GM21529 (cell line): ENCODE data around the gene KCNQ1.
A peak's percentile ranks its signal among the peaks of the same experiment; 100 is the strongest.

ENCODE experiments used
- ATAC-seq: cut with Tn5 transposase; IDR thresholded peaks from one replicate; pipeline ENCODE4 v1.9.1; 2021; ENCODE audit not compliant: unreplicated experiment

KCNQ1 gene

DNA sequence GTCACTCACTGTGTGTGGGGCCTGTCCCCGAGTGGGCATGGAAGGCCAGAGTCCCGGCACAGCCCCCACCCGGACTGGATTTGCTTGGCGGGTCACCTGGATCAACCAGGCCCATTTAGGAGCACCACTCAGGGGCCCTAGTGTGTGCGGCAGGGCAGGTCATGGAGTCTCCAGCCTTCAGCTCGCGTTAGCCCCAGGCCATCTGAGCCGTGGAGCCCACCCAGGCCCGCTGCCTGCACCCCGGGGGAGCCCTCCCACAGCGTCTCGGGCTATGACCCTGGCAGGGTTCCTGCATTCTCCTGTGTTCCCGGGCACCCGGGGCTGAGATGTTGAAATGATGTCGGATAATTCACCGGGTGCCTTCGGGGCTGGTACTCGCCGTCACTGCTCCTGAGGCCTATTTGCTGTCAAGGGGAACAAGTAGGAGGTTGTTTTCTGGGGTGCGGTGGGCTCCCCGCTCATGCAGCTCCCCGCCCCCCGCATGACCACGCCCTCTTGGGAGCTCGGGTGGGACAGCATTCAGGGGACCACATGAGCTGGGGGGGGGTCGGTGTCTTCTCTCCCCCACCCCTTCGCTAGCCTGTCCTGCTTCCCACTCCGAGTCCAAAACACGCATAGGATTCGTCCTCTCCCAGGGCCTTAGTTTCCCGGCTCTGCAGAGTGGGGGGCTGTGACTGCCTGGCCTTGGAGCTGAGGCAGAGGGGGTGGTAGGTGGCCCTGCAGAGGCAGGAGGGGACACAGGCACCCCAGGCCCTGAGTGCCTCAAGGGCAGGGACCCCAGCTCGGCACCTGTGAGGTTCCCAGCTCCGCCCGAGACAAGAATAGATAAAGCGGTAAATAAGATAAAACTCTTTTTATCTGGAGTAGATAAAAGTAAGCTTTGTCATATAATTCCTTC is 77.2 kb downstream of the KCNQ1 start:
- ATAC-seq = no peak

DNA sequence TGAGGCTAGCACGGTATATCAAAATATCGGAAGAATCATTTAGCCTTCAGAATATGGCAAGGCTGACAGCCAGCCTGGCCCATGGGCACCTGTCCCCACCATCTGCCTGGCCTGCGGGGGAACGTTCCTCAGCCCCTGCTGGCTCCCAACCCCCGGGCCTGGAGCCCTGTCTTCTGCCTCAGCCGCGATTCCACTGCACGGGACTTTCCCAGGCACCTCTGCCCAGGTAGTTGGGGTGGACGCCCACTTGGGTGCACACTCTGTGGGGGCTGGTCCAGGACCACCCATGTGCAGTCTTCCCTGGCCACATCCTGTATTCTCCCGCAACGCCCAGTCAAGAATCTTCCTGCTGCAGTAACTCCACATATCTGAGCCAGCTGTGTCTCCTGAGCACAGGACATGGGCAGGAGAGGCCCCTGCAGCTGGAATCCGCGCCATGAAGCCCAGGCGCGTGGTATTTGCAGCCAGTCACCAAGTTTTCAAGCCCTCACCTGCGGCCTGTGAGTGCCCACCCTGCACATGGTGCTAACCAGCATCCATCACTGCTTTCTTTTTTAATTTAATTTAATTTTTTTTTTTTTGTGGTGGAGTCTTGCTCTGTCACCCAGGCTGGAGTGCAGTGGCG is 77.9 kb downstream of the KCNQ1 start:
- no peak for ATAC-seq

DNA sequence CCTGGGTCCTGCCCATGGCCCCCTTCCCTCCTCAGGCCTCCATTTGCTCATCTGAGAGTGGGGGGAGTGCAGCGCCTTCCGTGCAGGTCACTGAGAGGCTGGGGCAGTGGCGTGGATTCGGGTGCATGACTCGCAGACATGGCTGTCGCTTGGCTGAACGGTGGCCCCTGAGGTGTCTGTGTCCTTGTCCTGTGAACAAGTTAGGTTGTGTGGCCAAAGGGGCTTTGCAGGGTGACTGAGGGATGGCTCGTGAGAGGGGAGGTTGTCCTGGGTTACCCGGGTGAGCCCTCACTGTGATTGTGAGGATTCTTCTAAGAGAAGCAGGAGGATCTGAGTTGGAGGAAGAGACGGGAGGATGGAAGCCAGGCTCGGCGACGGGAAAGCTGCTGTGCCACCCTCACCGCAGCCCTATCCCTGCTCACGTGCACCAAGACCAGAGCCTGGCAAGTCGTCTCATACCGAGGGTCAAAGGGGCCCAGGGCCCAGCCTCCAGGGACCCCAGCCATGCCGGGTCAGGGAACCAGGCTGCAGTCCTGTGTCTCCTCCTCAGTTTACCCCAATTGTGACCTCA is 79.1 kb downstream of the KCNQ1 start:
- ATAC-seq = no peak

DNA sequence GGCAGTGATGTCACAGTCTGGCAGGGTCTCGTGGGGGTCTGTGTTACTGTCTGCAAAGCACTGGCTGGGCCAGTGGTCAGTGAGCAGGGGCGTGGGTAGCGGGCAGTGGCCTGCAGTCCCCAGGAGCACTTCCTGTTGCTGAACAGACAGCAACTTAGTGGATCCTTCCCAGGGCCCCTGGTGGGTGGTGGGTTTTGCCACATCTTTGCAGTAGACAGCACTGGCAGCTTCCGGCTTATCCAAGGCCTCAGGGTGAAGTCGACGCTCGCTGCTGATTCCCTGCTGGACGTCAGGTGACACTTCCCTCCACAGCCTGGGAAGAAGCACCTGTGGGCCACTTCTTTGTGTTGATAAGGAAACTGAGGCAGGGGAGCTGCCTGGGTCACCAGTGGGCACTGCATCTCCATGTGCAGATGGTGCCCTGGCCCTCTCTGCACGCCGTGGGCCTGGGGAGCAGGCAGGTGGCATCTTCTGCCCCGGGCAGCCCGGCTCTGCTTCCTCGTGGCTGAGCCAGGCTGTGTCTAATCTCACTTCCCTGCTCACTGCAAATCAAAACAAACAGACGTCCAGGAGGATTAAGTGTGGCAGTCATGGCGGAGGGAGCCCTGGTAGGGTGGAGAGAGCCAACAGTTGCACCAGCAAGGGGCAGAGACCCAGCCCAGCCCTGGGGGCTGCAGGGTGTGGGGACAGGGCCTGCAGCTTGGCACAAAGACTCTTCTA is 79.8 kb downstream of the KCNQ1 start:
- ATAC-seq = no peak

DNA sequence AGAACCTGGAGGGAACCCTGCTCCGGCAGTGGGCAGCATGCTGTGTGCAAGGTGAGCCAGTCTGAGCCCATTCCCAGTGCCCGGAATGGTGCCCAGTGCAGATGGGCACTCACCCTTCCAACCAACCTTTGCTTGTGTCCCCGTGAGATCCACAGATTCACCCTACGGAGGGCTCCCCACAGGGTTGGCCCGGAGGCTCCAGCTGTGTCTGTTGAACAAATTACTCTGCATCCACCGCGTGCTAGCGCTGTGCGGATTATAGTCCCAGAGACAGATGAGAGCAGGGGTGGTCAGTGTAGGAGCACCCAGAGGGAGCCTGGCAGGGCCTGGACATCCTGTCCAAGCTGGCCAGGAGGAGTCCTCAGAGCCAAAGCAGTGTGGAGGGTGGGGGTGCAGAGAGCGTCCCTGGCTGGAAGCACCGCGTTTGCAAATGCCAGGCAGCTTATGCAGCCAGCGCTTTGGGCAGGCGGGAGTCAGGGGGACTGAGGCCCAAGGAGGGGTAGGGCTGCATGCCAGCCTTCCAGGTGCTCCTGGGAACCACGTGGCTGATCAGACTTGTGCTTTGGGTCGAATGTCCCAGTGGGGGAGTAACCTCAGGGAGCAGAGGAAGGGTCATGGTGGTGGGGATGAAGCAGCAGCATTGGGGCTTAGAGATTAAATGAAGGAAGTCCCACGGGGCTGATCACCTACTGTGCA is 80.5 kb downstream of the KCNQ1 start:
- ATAC-seq = no peak

DNA sequence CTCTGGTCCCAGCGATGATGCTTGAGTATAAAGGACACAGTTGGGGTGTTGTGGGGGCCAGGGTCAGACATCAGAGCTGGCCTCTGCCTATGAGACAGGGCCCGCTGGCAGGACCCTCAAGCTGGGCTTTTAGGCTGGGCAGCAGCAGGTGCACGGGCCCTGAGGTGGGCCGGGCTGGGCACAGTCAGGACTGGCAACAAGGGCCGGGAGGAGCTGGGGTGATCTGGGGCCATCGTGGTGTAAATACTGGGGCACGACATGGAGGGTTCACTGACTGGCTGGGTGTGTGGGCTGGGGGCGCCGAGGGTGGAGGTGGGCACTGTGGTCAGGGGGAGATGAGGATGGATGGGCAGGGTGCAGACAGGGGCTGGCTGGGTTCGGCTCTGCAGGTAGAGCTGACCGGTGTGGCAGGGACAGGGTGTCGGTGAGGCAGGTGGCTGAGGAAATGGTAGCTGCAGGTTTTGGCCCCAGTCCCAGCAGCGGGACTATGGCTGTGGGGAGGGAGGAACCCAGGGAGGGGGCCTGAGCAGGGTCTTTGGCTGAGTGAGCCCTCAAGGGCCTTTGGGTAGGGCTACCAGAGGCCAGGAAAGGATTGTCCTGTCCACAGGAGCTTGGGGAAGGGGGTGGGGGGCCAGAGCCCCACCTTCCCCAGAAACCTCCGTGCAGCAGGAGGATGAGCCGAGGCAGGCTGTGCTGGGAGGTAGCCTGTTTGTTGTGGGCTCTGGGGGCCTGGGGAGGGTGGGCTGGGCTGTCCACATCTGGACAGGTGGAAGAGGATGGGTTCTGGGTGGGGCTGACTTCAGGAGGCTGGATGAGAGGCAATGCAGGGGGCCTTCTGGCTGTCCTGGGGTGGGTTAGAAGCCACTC is 81.4 kb downstream of the KCNQ1 start:
- ATAC-seq = no peak

DNA sequence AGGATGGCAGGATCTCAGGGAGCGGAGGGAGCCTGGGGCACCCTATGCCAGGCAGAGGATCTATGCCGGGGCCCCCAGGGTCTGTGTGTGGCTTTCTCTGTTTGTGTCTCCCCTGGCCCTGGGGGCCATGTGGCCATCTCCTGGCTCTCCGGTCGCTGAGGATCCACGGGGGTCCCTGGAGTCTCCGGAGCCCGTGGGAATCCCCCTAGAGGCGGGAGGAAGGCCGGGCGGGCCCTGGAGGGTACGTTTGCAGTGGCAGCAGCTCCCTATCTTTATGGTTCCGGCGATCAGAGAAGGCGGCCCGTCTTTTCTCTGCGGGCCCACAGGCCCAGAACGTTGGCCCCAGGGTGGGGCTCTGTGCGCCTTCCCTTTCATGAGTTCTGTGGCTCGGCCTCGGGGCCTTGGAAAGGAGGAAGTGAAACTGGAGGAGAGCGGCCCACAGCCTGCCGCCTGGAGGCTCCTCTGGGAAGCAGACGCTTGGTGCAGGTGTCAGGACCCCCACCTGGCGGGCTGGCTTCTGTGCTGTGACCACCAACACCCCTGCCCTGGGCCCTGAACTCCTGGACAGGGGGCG is 82.1 kb downstream of the KCNQ1 start:
- ATAC-seq = peak; percentile 84

DNA sequence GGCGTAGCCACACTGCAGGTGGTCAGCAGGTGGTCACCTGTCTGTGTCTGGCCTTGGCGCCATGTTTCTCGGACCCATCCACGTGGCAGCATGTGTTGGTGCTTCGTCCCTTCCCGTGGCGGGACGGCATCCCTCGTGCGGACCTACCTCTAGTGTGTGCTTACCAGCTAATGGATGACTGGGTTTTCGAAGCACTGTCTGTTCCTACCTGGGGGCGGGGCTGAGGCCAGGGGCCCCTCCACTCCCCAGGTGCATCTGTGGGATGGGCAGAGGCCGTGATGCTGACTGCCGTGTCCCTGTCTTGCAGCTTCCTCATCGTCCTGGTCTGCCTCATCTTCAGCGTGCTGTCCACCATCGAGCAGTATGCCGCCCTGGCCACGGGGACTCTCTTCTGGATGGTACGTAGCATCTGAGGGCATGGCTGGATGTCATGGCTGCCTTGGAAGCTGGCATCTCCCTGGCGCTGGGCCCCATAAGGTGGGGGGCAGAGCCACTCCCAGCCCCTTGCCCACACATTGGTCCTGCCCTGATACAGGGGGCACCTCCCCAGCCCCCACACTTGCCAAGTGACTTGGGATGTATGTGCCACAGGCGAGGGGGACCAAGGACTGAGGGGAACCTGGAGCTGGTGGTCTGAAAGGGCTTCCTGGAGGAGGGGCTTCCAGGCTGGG is 82.9 kb downstream of the KCNQ1 start:
- ATAC-seq = no peak

DNA sequence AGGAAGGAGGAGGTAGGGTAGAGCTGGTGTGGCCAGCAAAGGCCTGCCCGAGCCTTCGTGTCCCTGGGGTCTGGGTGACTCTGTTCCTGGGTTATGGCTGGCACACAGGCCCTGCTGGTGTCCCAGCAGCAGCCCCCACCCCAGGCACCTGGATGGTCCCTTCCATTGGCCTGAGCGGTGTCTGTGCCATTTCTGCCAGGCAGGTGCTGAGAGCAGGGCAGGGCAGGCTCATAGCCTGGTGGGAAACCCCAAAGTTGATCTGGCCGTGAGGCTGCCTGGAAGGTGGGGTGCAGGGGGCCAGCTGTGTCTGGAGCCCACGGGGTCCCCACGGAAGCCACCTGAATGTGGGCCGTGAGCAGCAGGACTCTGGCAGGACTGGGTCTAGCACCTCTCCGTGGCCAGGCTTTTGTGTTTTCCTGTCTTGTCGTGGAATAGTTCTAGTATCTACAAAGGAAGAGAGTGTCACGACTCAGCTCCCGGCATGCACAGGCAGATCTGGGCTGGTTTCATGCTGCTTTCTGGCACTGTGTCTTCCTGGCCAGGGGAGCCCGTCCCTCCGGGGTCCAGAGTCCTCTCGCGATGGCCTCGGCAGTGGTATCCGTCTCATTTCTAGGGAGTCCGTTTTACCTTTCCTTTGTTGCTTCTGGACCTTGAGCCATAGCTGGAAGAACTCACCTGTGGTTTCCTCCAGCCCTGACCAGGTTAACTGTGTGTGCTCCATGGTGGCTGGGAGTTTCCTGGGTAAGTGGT is 83.7 kb downstream of the KCNQ1 start:
- ATAC-seq = no peak

DNA sequence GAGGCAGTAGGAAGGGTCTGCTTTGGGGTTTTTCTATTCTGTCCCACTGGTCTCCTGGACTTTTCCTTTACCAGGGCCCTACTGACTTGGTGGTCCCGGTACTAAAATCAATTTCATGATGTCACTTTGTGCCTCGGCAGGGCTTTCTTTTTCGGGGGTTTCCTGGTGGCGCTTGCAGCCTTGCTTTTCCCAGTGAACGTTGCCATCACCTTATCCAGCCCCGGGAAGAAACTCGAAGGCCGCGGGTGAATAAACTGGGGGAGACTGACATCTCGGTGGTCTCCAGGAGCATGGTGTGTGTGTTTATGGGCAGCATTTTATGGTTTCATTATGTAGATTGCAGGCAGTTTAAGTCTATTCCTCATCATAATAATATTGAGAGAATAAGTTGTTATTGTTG is 84.4 kb downstream of the KCNQ1 start:
- ATAC-seq = no peak

DNA sequence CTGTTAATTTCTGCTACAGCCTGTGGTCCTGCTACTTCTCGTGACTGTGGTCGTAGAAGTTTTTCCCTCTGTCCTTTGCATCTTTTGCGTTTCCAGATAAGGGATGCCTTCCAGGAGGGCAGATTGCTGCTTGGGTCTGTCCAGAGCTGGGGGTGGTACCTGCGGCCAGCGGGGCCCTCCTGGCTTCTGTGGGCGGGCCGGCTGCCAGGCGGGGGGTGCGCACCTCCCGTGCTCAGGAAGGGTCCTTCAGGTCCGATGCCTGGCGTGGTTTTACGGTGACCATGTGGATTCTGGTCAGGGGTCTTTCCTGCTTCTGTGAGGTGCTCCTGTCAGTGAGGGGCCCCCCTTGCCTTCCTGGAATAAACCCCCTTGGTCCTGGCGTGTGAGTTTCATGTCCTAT is 84.8 kb downstream of the KCNQ1 start:
- ATAC-seq = no peak

DNA sequence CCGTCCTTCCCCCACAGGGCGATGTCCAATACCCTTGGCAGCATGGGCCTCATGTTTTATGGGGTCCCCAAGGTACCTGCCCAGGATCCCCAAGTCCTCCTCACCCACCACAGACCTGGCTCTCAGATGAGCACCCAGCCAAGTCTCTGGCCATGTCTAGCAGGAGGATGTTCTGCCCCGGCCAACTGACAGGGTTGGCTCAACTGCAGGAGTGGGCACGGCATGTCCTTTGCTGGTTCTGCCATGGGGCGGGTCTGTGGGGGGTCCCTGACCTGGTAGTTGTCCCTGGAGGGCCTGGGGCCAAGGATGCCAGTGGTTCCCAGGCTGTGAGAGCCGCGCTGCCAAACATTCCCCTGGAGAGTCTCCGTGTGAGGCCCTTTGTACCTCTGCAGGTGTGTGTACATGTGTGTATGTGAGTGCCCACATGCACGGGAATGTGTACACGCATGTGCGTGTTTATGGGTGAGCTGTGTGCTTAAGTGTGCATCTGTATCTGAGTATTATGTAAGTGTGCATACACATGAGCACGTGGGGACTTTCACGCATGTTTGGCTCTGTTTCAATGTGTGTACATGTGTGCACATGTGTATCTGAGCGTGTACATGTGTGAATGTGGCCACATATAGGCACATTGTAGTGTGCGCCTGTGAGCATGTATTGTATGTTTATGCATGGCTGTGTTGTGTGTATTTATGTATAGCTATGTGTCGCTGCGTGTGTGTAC is 85.5 kb downstream of the KCNQ1 start:
- no peak for ATAC-seq

DNA sequence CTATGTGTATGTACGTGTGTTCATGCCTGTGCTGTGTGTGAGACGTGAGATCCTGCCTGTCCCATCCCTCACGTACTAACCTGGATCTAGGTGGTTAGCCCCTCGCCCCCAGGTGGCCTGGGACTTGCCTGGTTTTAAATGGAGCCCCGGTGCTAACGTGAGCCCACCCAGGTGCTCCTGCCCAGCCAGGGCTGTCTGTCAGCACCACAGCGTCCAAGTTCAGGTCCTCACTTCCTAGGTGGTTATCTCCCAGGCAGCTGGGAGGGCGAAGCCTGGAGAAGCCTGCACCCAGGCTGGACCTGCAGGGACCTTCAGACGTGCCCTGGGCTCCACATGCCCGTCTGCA is 86.0 kb downstream of the KCNQ1 start:
- ATAC-seq = no peak

DNA sequence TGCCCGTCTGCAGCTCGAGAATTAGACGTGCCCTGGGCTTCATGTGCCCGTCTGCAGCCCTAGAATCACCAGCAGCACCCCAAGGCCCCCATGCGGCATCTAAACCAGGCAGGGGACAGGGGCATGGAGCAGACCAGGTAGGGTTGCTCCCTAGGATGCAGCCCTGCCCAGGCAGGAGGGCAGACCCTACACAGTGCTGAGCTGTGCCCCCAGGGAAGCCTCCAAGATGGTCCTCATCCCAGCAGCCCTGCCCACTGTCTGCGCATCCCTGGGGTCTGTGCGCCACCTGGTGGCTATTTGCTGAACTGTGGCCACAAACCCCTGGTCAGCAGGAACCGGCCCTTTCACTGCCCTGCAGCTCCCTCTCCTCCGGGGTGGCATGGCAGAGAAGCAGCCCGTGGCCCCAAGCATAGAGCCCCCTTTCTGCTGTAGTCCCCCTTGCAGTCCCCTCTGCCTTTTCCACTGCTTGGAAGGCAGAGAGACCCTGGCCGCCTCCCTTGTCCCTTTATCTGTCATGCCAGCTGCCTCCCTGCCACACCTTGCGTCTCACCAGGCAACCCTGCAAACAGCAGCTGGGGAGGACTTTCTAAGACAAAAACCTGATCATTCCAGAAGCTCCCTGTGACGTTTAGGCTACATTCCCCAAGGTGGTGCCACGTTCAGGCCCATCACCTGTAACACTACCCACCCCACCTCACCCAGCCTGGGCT is 86.6 kb downstream of the KCNQ1 start:
- ATAC-seq = no peak

DNA sequence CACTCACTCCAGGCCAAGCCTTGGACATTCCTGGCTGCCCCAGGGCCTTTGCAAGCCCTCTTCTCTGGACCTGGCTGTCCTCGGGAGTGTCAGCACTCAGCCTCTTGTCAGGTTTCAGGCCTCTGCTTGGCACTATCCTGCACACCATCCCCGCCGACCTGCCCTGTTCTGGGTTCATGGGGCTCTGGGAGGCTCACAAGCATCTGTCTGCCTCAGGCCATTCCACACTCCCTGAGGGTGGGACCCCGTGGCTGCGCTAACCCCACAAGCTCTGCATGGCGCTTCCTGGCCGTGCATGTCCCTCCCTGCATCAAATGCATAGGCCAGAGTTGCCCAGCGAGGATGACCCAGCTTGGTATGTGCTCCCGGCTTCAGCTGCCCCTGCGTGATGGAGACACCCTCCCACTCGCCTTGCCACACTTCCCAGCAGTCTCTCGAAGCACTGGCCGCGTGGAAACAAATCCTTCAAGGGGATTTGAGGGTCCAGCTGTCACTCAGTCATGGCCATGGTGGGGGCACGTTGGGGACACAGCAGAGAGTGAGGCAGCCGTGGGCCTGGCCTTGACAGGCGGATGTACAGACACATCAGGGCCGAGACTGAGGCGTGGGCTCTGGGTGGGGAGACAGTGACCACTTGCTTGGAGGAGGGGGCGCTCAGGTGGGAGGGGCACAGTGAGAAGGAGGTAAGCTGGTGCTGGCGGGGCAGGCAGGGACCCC is 87.3 kb downstream of the KCNQ1 start:
- ATAC-seq = no peak

DNA sequence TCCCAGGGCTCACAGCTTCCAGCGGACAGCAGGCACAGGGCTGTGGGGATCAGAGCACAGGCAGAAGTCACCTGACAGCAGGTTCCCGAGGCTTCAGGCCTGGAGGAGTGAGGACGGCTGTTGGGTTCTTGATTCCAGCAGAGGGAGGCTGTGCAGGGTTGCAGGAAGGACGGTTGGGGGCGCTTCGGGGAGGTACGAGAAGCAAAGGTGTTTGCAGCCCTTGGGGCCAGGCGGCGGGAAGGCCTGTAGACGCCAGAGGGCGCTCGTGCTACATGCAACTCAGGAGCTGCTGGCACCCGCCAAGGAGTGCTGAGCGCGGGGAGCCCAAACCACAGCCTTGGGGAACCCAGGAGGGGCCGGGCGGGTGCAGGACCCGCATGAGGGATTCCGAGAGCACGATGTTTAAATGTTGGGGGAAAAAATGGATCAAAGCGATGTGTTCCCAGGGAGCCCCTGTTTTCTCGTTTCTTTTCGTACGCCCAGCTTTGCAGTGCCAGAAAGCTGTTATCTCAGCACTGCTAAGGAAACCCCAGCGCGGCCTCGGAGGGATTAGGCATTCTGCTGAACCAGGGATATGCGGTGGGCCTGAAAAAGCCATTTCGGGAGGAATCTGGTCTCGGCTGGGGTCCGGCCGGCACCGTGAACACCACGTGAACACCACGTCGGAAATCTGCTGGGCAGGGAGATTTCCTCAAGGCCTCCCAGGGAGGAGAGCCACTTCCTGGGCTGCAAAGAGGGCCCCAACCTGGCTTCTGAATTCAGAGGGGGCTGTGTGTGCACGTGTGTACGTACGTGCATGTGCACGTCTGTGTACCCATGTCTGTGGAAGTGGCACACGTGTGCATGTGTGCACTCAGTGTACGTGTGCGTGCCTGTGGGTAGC is 88.1 kb downstream of the KCNQ1 start:
- peak; percentile 73 for ATAC-seq
